GM12878 (cell line): ENCODE results near the gene FOXP1. TPM values are rescaled to one million over a fixed set of nuclear protein-coding genes. Genes with fewer than 3 reads are reported as not detected.

Experiments used
- GATAD2B ChIP-seq: fragments of 450-650 bp; conservative IDR thresholded peaks from 2 replicates; pipeline ENCODE4 v1.6.1; 2017; ENCODE audit warnings: low read depth, mild to moderate bottlenecking, moderate library complexity
- KLF5 ChIP-seq: fragments of 450-650 bp; IDR thresholded peaks from 2 replicates; pipeline ENCODE4 v1.6.1; 2014; ENCODE audit warnings: mild to moderate bottlenecking; ENCODE audit not compliant: partially characterized antibody
- PML ChIP-seq: IDR thresholded peaks from 2 replicates; pipeline ENCODE4 v1.6.1; 2012; ENCODE audit warnings: low read length, inconsistent platforms
- PRDM15 ChIP-seq: fragments of 450-650 bp; formaldehyde crosslinking; IDR thresholded peaks from 2 replicates; pipeline ENCODE4 v1.4.0; 2020; ENCODE audit warnings: mild to moderate bottlenecking, moderate library complexity
- SMC3 ChIP-seq: IDR thresholded peaks from 2 replicates; pipeline ENCODE4 v1.6.1; 2011; ENCODE audit warnings: low read length, improper control_type of control experiment, borderline replicate concordance
- SPI1 ChIP-seq: IDR thresholded peaks from 2 replicates; pipeline ENCODE4 v1.6.1; 2011; ENCODE audit warnings: low read depth, mild to moderate bottlenecking, low read length, moderate library complexity, borderline replicate concordance; ENCODE audit not compliant: insufficient read depth
- polyA plus RNA-seq, 11 experiments: library from polyadenylated mRNA; depleted of rRNA in 4 of 11; unstranded in 6 of 11; stranded (reverse) in 5 of 11; fragments of >200 nt; fragmentation: Nextera tagmentation in 4 of 11; fragmentation: Illumina TruSeq in 1 of 11; extraction: Ambion mirVana in 4 of 11; extraction: Trizol in 1 of 11; gene quantifications; 1 replicate in 1 of 11; 2 replicates in 10 of 11; pipeline versions ENCODE4 v1.2.1 to v1.2.3, GENCODE V29; 2011 to 2016; ENCODE audit warnings: inconsistent platforms in 2 of 11, missing spikeins in 2 of 11, low read depth in 1 of 11
- total RNA-seq, 4 experiments: library from RNA; depleted of rRNA in 3 of 4; stranded (reverse); fragments of >200 nt in 3 of 4; fragmentation: Illumina TruSeq in 1 of 4; extraction: Trizol in 1 of 4; gene quantifications; 2 replicates each; pipeline versions ENCODE4 v1.2.1 to v1.2.3, GENCODE V29; 2013 to 2021
- TF ChIP-seq, protein P1 (sequence below): fragments of 450-650 bp; IDR thresholded peaks from 2 replicates; pipeline ENCODE4 v1.6.1; 2017; ENCODE audit warnings: antibody characterized with exemption, mild to moderate bottlenecking, moderate library complexity

FOXP1 gene
- total and polyA plus RNA-seq, 10 of the 15 experiments (the other 5 are each of a cell fraction or from before 2014, with no cell fraction given): 0.05 to 1.6 (median 0.20) TPM; not detected in 1

DNA sequence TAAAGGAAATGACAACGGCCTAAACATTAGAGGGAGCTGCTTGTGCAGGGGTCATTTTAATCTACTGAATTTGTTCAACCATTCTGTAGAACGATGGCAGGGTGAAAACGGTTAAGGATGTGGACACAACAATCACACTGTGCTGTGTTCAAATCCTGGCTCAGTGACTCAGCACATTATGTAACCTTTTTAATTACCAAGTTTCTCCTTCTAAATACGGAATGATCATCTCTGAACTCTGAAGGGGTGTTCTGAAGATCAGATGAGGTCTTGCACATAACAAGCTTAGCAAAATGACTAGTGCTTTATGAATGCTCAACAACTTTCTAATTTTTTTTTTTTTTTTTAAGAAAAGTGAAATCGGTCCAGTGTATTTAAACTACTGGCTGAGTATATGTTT, 592.8 kb downstream of the FOXP1 start (continued):
- TF ChIP-seq PRDM15 (CRISPR knock-in tag): no peak
- TF ChIP-seq, protein P1, sequence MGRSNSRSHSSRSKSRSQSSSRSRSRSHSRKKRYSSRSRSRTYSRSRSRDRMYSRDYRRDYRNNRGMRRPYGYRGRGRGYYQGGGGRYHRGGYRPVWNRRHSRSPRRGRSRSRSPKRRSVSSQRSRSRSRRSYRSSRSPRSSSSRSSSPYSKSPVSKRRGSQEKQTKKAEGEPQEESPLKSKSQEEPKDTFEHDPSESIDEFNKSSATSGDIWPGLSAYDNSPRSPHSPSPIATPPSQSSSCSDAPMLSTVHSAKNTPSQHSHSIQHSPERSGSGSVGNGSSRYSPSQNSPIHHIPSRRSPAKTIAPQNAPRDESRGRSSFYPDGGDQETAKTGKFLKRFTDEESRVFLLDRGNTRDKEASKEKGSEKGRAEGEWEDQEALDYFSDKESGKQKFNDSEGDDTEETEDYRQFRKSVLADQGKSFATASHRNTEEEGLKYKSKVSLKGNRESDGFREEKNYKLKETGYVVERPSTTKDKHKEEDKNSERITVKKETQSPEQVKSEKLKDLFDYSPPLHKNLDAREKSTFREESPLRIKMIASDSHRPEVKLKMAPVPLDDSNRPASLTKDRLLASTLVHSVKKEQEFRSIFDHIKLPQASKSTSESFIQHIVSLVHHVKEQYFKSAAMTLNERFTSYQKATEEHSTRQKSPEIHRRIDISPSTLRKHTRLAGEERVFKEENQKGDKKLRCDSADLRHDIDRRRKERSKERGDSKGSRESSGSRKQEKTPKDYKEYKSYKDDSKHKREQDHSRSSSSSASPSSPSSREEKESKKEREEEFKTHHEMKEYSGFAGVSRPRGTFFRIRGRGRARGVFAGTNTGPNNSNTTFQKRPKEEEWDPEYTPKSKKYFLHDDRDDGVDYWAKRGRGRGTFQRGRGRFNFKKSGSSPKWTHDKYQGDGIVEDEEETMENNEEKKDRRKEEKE: no peak
- no peak for TF ChIP-seq GATAD2B
- TF ChIP-seq SPI1: no peak
- no peak for TF ChIP-seq PML
- no peak for TF ChIP-seq KLF5
- TF ChIP-seq SMC3: no peak
